Liver (tissue), 9 donors: ENCODE measurements around the gene MEIS2. TPM values are rescaled to one million over a fixed set of nuclear protein-coding genes. Genes with fewer than 3 reads are reported as not detected.
A peak's percentile ranks its signal among the peaks of the same experiment; 100 is the strongest.

ENCODE experiments used
- DNase-seq: peaks from one replicate; pipeline ENCODE4 v3.0.0-alpha.2; 2017; ENCODE audit warnings: low spot score
- H3K27ac ChIP-seq, 2 donors: one replicate each; pipeline ENCODE4 v1.7.0; 2013; ENCODE audit warnings: inconsistent platforms in 2 of 2, low read length in 2 of 2, control low read depth in 1 of 2, low read depth in 1 of 2, mild to moderate bottlenecking in 1 of 2
- H3K27me3 ChIP-seq, 4 donors: one replicate each; pipeline versions ENCODE4 v1.6.1 to v1.7.0; 2013; ENCODE audit warnings: low read length in 3 of 4, inconsistent platforms in 1 of 4, mild to moderate bottlenecking in 1 of 4, moderate library complexity in 1 of 4; ENCODE audit not compliant: control insufficient read depth in 4 of 4, insufficient read depth in 4 of 4
- H3K36me3 ChIP-seq, 4 donors: one replicate each; pipeline versions ENCODE4 v1.6.1 to v1.7.0; 2013; ENCODE audit warnings: low read length in 3 of 4, mild to moderate bottlenecking in 3 of 4, low read depth in 1 of 4, moderate library complexity in 1 of 4; ENCODE audit not compliant: control insufficient read depth in 4 of 4, insufficient read depth in 3 of 4
- H3K4me1 ChIP-seq, 4 donors: one replicate each; pipeline versions ENCODE4 v1.6.1 to v1.7.0; 2013; ENCODE audit warnings: low read length in 3 of 4, mild to moderate bottlenecking in 3 of 4, moderate library complexity in 1 of 4; ENCODE audit not compliant: control insufficient read depth in 4 of 4, insufficient read depth in 4 of 4
- H3K4me3 ChIP-seq, 3 donors: one replicate each; pipeline versions ENCODE4 v1.6.1 to v1.7.0; 2013; ENCODE audit warnings: low read length in 3 of 3, control low read depth in 1 of 3, low read depth in 1 of 3, mild to moderate bottlenecking in 1 of 3
- H3K9ac ChIP-seq, 2 donors: one replicate each; pipeline ENCODE4 v1.7.0; 2013; ENCODE audit warnings: low read length in 2 of 2, mild to moderate bottlenecking in 2 of 2, moderate library complexity in 2 of 2, control low read depth in 1 of 2, low read depth in 1 of 2
- H3K9me3 ChIP-seq, 4 donors: one replicate each; pipeline versions ENCODE4 v1.6.1 to v1.7.0; 2013; ENCODE audit warnings: low read length in 3 of 4; ENCODE audit not compliant: control insufficient read depth in 4 of 4
- ATF3 ChIP-seq: IDR thresholded peaks from 2 replicates; pipeline ENCODE4 v1.6.1; 2016; ENCODE audit warnings: antibody characterized with exemption
- CTCF ChIP-seq: fragments of 150-350 bp; IDR thresholded peaks from 2 replicates; pipeline ENCODE4 v1.5.1; 2017; ENCODE audit warnings: improper control_type of control experiment, low read depth, low read length; ENCODE audit not compliant: missing input control
- EGR1 ChIP-seq, 2 donors: IDR thresholded peaks; 2 replicates each; pipeline ENCODE4 v1.6.1; 2016 to 2018; ENCODE audit warnings: antibody characterized with exemption in 2 of 2, low read depth in 2 of 2
- FOXA2 ChIP-seq: IDR thresholded peaks from 2 replicates; pipeline ENCODE4 v1.6.1; 2016; ENCODE audit warnings: antibody characterized with exemption
- HNF4A ChIP-seq, 2 donors: conservative IDR thresholded peaks; 2 replicates each; pipeline ENCODE4 v1.6.1; 2016; ENCODE audit warnings: antibody characterized with exemption in 2 of 2, mild to moderate bottlenecking in 2 of 2
- MAX ChIP-seq: IDR thresholded peaks from 2 replicates; pipeline ENCODE4 v1.6.1; 2016; ENCODE audit warnings: antibody characterized with exemption
- NR2F2 ChIP-seq: IDR thresholded peaks from 2 replicates; pipeline ENCODE4 v1.6.1; 2016; ENCODE audit warnings: antibody characterized with exemption
- RAD21 ChIP-seq, 2 donors: IDR thresholded peaks; 2 replicates each; pipeline ENCODE4 v1.6.1; 2016; ENCODE audit warnings: antibody characterized with exemption in 2 of 2, mild to moderate bottlenecking in 2 of 2
- REST ChIP-seq: IDR thresholded peaks from 2 replicates; pipeline ENCODE4 v1.6.1; 2016; ENCODE audit warnings: antibody characterized with exemption, mild to moderate bottlenecking
- RXRA ChIP-seq, 2 donors: IDR thresholded peaks; 2 replicates each; pipeline ENCODE4 v1.6.1; 2017 to 2018; ENCODE audit warnings: antibody characterized with exemption in 2 of 2, mild to moderate bottlenecking in 1 of 2
- TAF1 ChIP-seq: conservative IDR thresholded peaks from 2 replicates; pipeline ENCODE4 v1.6.1; 2016; ENCODE audit warnings: antibody characterized with exemption, mild to moderate bottlenecking
- ZBTB33 ChIP-seq: IDR thresholded peaks from 2 replicates; pipeline ENCODE4 v1.6.1; 2016; ENCODE audit warnings: antibody characterized with exemption
- WGBS: extraction: QIAGEN DNeasy Blood & Tissue Kit; methylation state at CpG from one replicate; pipeline ENCODE4 v1.1.7; 2013; 5-methylcytosine and 5-hydroxymethylcytosine counted together
- polyA plus RNA-seq, 2 donors: library from polyadenylated mRNA; stranded (reverse) in 1 of 2; unstranded in 1 of 2; fragments of 200-250 nt in 1 of 2; fragments of >200 nt in 1 of 2; fragmentation: Nextera tagmentation in 1 of 2; extraction: Ambion mirVana in 1 of 2; gene quantifications; one replicate each; pipeline versions ENCODE4 v1.2.1 to v1.2.3, GENCODE V29; 2013 to 2015
- total RNA-seq, 2 donors: library from RNA; depleted of rRNA; stranded (reverse); fragments of >200 nt; gene quantifications; one replicate each; pipeline ENCODE4 v1.2.3, GENCODE V29; 2014
- donor health status: healthy.
- donor health status: healthy.
- donor health status: healthy.
- donor health status: healthy.
- donor health status: healthy.

MEIS2 gene
- total and polyA plus RNA-seq, 4 donors: 3.9 to 12.6 (median 7.6) TPM

- H3K36me3 ChIP-seq: no peaks in the 10 kb centered on the region
- H3K27ac ChIP-seq: no peak overlapping the region
- TF ChIP-seq TAF1: no peak
- TF ChIP-seq REST: no peak
- TF ChIP-seq CTCF: no peak
- no peak for TF ChIP-seq ATF3
- no peak for TF ChIP-seq HNF4A (conservative IDR thresholded peaks at IDR 0.05)
- TF ChIP-seq NR2F2: no peak
- TF ChIP-seq EGR1 (IDR thresholded peaks at IDR 0.05; ENCODE audit: low read depth in 2 of 2): no peak
- TF ChIP-seq ZBTB33: no peak
- no peak for TF ChIP-seq FOXA2
- no peak overlapping the region for H3K4me3 ChIP-seq
- DNase-seq: no peak
- H3K27me3 ChIP-seq: no peaks in the 10 kb centered on the region
- peaks cover 4 to 13% (median 7%) of the 10 kb centered on the region in 4 donors for H3K4me1 ChIP-seq
- no peak overlapping the region for H3K9ac ChIP-seq
- H3K9me3 ChIP-seq: no peaks in the 10 kb centered on the region
- WGBS: 64% methylated on average over 4 of the region's 4 CpGs
Measured at GRCh38 chr15:36941798-36942197, 158.6 kb downstream of the MEIS2 start.

- Histone ChIP-seq H3K27me3 (no peaks in the 10 kb centered on the region), H3K4me1 (peaks cover 4 to 13% (median 7%) of the 10 kb centered on the region in 4 donors), H3K9me3 (no peaks in the 10 kb centered on the region), H3K4me3 (no peak overlapping the region), H3K9ac (no peak overlapping the region), H3K27ac (peak overlapping the region; percentile 8 to 56), H3K36me3 (no peaks in the 10 kb centered on the region)
- DNase-seq: no peak
- peak in 1 of 2 donors; percentile 46 for TF ChIP-seq RXRA (IDR thresholded peaks at IDR 0.05)
- TF ChIP-seq RAD21 (IDR thresholded peaks at IDR 0.05): no peak
- peak; percentile 25 for TF ChIP-seq MAX
- TF ChIP-seq HNF4A (conservative IDR thresholded peaks at IDR 0.05): peak in 1 of 2 donors; percentile 22
- WGBS: 40% methylated on average over 3 of the region's 3 CpGs
Measured at GRCh38 chr15:36940636-36941260, 159.6 kb downstream of the MEIS2 start.
